Progenitor cell of endocrine pancreas (in vitro differentiated cells): ENCODE data around the gene SLC35G3. TPM values are rescaled to one million over a fixed set of nuclear protein-coding genes. Genes with fewer than 3 reads are reported as not detected.
"Not testable (repeated sequence)": the region's sequence is repeated elsewhere in the genome, so short reads cannot be mapped to it uniquely, and the experiment has no call there.

Experiments used
- DNase-seq: peaks from one replicate; pipeline ENCODE4 v3.0.0; 2021; ENCODE audit warnings: low spot score; ENCODE audit not compliant: unreplicated experiment
- H3K27ac Mint-ChIP-seq: 2 replicates; pipeline ENCODE4 v1.8.0; 2021; ENCODE audit warnings: mild to moderate bottlenecking, moderate library complexity, mixed read lengths
- H3K27me3 Mint-ChIP-seq: 2 replicates; pipeline ENCODE4 v1.8.0; 2021; ENCODE audit warnings: mixed read lengths
- H3K36me3 Mint-ChIP-seq: 2 replicates; pipeline ENCODE4 v1.8.0; 2022; ENCODE audit warnings: mixed read lengths; ENCODE audit not compliant: insufficient read depth
- H3K4me1 Mint-ChIP-seq: 2 replicates; pipeline ENCODE4 v1.8.0; 2021; ENCODE audit warnings: low read depth, mixed read lengths
- H3K4me3 Mint-ChIP-seq: 2 replicates; pipeline ENCODE4 v1.8.0; 2021; ENCODE audit warnings: low read depth, mild to moderate bottlenecking, moderate library complexity, mixed read lengths
- H3K9me3 Mint-ChIP-seq: 2 replicates; pipeline ENCODE4 v1.8.0; 2021; ENCODE audit warnings: low read depth, mixed read lengths
- CTCF ChIP-seq: fragments of 200-600 bp; sonication (generic); IDR thresholded peaks from one replicate; pipeline ENCODE4 v1.5.0; 2021; ENCODE audit warnings: antibody characterized with exemption, mild to moderate bottlenecking; ENCODE audit not compliant: unreplicated experiment
- long read RNA-seq: library from polyadenylated mRNA; unstranded; transcript quantifications from one replicate; pipeline ENCODE4 v2.0.0, GENCODE V29; 2020
- total RNA-seq: library from RNA; stranded (reverse); gene quantifications from 2 replicates; pipeline ENCODE4 v1.2.1, GENCODE V29; 2021

Gene SLC35G3
- total RNA-seq = not detected in 2 replicates
- long read RNA-seq = 0 reads

- H3K27me3 Mint-ChIP-seq, H3K27ac Mint-ChIP-seq, DNase-seq, H3K9me3 Mint-ChIP-seq, H3K4me1 Mint-ChIP-seq, H3K36me3 Mint-ChIP-seq, H3K4me3 Mint-ChIP-seq: not testable (repeated sequence)
These were observed at the start of gene SLC35G3 for GRCh38 chr17:35194001-35194400. Gene SLC35G3 (minus strand): TSS chr17:35194393. CDS start chr17:35194307, 86 bp downstream.

- H3K9me3 Mint-ChIP-seq = no peaks in the 10 kb centered on the region
- H3K36me3 Mint-ChIP-seq = peaks cover 2% of the 10 kb centered on the region
- no peak for TF ChIP-seq CTCF
- peaks cover 21% of the 10 kb centered on the region for H3K4me1 Mint-ChIP-seq
- peak overlapping the region; percentile 89 for H3K4me3 Mint-ChIP-seq
- DNase-seq = peak; percentile 11
- no peaks in the 10 kb centered on the region for H3K27me3 Mint-ChIP-seq
- peak overlapping the region; percentile 96 for H3K27ac Mint-ChIP-seq
These were observed 49.6 kb upstream of the SLC35G3 start for GRCh38 chr17:35243561-35244340.

- H3K27ac Mint-ChIP-seq = peak within 1 kb of the TSS; percentile 97
- H3K4me3 Mint-ChIP-seq = peak within 1 kb of the TSS; percentile 89
- peaks cover 21% of the 10 kb centered on the region for H3K4me1 Mint-ChIP-seq
- DNase-seq = peak; percentile 83
- H3K27me3 Mint-ChIP-seq = no peaks in the 10 kb centered on the region
- H3K9me3 Mint-ChIP-seq = no peaks in the 10 kb centered on the region
- peaks cover 2% of the 10 kb centered on the region for H3K36me3 Mint-ChIP-seq
- no peak for TF ChIP-seq CTCF
These were observed 48.8 kb upstream of the SLC35G3 start, which contains the start of gene SLFN5 for GRCh38 chr17:35242805-35243560. Gene SLFN5 (plus strand): TSS chr17:35243072. CDS start chr17:35258691, 15,619 bp downstream.

GRCh38 chr17:35242158-35242804 lies 48.1 kb upstream of the SLC35G3 start:
- Mint-ChIP-seq H3K27ac (peak overlapping the region; percentile 97), H3K4me3 (peak overlapping the region; percentile 89), H3K9me3 (no peaks in the 10 kb centered on the region), H3K36me3 (peaks cover 2% of the 10 kb centered on the region), H3K27me3 (no peaks in the 10 kb centered on the region), H3K4me1 (peaks cover 21% of the 10 kb centered on the region)
- DNase-seq = peak; percentile 68
- TF ChIP-seq CTCF = peak; percentile 66

GRCh38 chr17:35241520-35241919 lies 47.3 kb upstream of the SLC35G3 start:
- TF ChIP-seq CTCF = no peak
- H3K4me3 Mint-ChIP-seq = peak overlapping the region; percentile 89
- H3K27ac Mint-ChIP-seq = peak overlapping the region; percentile 97
- H3K4me1 Mint-ChIP-seq = peaks cover 21% of the 10 kb centered on the region
- DNase-seq = no peak
- peaks cover 2% of the 10 kb centered on the region for H3K36me3 Mint-ChIP-seq
- no peaks in the 10 kb centered on the region for H3K9me3 Mint-ChIP-seq
- H3K27me3 Mint-ChIP-seq = no peaks in the 10 kb centered on the region
